NCI-H82 treated with DMSO at 0.1 percent for 48 hours (cell line): ENCODE results near the gene PAN2.
"Not testable (repeated sequence)": the region's sequence is repeated elsewhere in the genome, so short reads cannot be mapped to it uniquely, and the experiment has no call there.

Experiments used
- DNase-seq: peaks from one replicate; lab custom pipeline; 2025; ENCODE audit not compliant: unreplicated experiment; lab: John Stamatoyannopoulos, UW

Gene PAN2

GRCh38 chr12:56308714-56309113 is 25.1 kb downstream of the PAN2 start:
- DNase-seq = no peak

GRCh38 chr12:56307221-56307965 is 26.4 kb downstream of the PAN2 start:
- no peak for DNase-seq

DNA sequence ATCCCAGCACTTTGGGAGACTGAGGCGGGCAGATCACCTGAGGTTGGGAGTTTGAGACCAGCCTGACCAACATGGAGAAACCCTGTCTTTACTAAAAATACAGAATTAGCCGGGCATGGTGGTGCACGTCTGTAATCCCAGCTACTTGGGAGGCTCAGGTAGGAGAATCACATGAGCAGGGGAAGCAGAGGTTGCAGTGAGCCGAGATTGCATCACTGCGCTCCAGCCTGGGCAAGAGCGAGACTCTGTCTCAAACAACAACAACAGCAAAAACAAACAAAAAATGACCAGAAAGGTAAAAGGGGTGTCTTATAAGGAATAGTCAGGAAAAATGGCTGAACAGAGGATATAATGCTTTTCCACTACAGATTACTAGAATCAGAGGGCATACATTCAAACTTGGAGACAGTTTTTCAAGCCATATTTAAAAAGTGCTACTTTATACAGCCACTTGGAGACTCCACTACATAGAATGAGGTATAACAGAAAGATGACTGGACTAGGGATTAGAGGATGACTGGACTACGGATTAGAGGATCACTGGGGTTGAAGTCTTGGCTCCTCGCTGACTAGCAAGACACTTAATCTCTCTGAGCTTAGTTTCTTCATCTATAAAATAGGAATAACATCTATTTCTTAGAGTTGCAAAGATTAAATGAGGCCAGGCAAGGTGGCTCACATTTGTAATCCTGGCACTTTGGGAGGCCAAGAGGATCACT is 28.8 kb downstream of the PAN2 start:
- DNase-seq = peak; percentile 43

DNA sequence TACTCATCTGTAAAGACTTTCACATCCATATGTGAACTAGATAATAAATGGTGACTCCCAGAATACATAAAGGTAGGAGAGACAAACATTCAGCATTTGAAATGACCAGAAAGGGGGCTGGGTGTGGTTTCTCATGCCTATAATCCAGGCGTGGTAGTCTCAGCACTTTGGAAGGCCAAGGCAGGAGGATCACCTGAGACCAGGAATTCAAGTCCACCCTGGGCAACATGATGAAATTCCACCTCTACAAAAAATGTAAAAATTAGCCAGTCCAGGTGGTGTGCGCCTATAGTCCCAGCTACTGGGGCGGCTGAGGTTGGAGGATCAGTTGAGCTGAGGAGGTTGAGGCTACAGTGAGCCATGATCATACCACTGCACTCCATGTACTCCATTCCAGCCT is 29.5 kb downstream of the PAN2 start:
- DNase-seq = no peak

DNA sequence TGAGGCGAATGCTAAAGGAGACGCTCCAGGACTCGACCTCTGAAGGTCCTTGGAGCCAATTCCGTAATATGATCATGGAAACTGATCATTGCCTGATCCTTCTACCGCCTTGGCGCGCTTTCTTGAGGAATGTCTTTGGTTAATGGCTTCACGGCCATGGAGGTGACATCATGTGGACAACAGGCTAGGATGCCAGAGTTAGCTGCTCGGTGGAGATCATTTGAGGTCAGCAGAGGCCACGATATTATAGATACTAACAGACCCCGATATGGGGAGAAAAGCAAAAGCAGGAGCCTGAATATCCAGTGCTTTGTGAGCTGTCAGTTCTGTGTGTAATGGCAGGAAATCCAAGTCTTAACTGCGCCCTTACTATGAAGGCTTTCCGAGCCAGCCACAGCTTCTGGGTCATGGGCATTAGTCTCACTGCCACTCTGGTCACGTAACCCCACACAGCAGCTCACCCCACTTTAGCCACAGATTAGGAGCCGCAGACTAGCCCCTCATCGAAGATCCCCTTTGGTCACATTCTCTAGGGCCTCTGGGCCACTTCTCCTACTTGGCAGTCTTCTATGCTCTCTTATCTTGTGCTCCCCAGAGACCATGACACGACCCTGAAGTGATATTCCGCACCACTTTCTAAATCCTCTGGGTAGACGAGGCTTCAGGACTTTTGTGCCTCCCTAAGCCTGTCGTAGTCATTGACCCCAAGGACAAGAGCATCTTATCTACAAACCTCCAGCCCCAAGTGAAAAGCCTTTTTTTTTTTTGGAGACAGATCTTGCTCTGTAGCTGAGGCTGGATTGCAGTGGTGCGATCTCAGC is 32.9 kb downstream of the PAN2 start:
- no peak for DNase-seq

DNA sequence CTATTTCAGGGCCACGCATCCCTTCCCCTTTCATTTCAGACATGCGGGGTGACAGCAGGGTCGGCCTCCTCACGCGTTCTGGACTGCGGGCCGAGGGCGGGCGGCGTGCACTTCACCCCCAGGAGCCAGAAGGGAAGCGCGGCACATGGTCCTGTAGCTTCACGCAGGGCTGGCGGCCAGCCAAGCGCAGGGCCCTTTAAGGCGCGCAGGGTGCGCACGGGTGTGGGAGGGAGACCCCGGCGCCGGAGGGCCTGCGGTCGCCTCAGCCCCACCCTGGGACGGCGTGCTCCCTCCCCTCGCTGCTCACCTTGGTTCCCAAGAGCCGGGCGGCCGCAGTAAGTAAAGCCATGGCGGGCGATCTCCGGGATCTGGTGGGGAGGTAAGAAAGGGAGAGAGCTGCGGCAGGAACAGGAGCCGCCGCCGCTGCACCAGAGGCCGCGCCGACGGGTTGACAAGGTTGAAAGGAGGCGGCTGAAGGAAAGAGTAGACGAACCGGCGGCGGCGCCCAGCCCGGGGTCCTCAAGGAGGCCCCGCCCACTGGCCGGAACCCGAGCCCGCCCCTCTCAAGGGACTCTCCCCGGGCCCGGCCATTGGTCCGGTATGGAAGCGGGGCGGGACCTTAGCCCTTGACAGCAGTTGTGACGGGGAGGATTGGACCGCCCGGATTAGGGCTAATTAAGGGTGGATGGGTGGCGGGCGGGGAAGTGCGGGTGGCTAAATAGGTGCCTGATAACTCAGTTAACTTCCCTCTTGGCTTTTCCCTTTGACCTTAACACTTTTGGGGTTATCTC is 33.8 kb downstream of the PAN2 start, which contains the start of gene CS:
Gene CS (minus strand): TSS at position 478 of the 791 bp plus-strand sequence. CDS start 129 bp downstream, at position 349.
- DNase-seq = peak; percentile 95

GRCh38 chr12:56299308-56299852 is 34.4 kb downstream of the PAN2 start:
- no peak for DNase-seq

GRCh38 chr12:56298828-56299227 is 35.0 kb downstream of the PAN2 start:
- DNase-seq = no peak

DNA sequence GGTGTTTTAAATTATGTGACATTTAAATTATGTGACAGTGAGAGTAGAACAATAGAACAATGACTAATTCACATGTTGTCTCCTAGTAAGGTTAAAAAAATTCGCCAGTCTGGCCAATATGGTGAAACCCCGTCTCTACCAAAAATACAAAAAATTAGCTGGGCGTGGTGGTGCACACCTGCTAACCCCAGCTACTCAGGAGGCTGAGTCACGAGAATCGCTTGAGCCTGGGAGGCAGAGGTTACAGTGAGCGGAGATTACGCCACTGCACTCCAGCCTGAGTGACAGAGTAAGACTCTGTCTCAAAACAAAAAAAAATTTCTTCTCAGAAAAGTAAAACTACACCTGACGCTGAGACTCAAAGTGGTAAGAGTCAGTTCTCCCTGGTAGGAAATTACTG is 36.4 kb downstream of the PAN2 start:
- no peak for DNase-seq

GRCh38 chr12:56296295-56296694 is 37.5 kb downstream of the PAN2 start:
- no peak for DNase-seq

- DNase-seq = no peak
Measured at GRCh38 chr12:56293795-56294194, 40.0 kb downstream of the PAN2 start.

DNA sequence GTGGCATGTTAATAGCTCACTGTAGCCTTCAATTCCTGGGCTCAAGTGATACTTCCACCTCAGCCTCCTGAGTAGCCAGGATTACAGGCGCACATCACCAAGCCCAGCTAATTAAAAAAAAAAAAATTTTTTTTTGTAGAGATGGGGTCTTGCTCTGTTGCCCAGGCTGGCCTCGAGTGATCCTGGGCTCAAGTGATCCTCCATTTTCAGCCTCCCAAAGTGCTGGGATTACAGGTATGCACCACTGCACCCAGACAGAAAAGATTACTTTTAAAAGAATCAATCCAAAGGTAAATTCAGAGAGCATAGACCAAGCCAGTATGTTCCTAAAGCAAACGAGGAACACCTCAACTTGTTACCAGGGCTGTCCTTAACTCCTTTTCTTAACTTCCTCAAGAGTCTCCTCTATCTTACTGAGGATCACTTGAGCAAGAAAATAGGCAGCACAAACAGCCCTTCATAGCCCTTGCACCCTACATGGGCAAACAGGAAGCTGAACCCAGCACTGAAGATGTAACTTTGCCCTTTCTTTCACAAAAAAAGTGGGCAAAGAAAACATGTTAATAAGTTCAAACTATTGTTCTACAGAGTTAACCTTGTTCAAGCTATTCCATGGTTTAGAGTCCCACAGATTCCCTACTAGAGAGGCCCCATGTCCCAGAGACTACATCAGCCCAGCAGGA is 45.0 kb downstream of the PAN2 start:
- DNase-seq = no peak

DNA sequence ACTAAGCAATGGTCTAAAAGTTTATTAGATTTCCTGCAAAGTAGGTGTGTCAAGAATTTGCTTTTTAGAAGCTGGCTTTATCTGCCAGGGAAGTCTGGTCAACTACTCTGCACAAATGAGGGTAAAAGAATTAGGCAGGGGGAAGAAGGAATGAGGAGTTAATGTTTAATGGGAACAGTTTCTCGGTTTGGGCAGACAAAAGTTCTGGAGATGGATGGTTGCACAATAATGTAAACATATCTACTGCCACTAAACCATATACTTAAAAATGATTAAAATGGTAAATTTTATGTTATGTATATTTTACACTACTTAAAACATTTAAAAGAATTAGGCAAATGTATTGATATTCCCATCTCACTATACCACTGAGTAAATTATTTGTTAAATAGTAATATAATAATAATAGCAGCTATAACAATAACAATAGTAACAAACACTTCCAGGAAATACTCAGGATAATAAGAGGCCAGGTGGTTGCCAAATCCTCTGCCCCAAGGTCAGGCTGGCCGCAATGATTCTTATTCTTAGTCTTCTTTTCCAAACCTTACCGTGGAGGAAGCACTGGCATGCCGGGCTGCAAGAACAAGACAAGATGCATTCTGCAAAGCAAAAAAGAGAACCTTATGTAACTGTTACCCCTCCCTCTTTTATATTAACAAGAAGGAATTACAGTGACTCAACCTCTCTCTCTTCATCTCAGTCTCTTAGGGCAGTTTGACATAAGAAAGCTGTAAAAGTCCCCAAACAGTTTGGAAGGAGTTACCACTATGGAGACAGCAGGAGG is 47.6 kb downstream of the PAN2 start:
- no peak for DNase-seq

- not testable (repeated sequence) for DNase-seq
Measured at GRCh38 chr12:56284263-56284662, 49.5 kb downstream of the PAN2 start.

GRCh38 chr12:56282579-56282978 is 51.2 kb downstream of the PAN2 start:
- DNase-seq = no peak

- DNase-seq = no peak
Measured at GRCh38 chr12:56282030-56282429, 51.8 kb downstream of the PAN2 start.

DNA sequence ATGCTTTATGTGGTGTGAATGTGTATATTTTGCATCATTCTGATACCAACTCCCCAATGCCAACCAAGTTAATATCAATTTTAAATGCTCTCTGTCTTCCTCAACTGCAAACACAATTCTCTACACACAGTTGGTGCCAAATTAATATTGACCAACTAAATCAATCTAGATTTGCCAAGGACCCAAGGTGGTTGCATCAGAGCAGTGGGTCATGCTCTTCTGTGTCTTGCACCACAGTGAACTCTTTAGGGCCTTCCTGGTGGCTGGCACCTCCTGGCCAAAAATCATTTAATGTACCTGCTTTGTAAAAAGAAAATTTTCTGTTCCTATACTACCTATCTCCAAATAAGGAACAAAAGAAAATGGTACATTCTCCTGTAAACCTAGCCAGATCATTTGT is 53.0 kb downstream of the PAN2 start:
- DNase-seq = no peak

DNA sequence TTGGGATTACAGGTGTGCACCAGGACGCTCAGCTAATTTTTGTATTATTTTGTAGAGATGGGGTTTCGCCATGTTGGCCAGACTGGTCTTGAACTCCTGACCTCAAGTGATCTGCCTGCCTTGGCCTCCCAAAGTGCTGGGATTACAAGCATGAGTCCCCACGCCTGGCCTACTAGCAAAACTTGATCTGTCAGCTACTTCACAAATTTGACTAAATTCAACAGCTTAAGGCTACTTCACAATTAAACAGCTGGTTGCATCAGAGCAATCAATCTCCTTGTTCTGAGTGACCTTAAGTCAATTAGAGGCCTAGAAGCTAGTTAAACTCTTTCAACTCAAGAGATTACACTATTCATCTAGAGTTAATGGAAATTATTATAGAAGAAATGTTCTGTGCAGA is 54.9 kb downstream of the PAN2 start:
- DNase-seq = peak; percentile 92

- no peak for DNase-seq
Measured at GRCh38 chr12:56274299-56274698, 59.5 kb downstream of the PAN2 start.
